GM12878 (cell line): ENCODE measurements around the gene BIVM. TPM values are rescaled to one million over a fixed set of nuclear protein-coding genes. Genes with fewer than 3 reads are reported as not detected.

Experiments
- ATAC-seq: fragments of 200-7000 bp; cut with Tn5 transposase; 3 replicates; pipeline ENCODE4 v1.9.1; 2020; ENCODE audit warnings: mild to moderate bottlenecking, moderate library complexity
- BruUV-seq: library from RNA; stranded (reverse); fragments of 400-500 nt; replicated peaks from 2 replicates; lab custom pipeline; 2021; lab: Mats Ljungman, UMichigan
- CTCF ChIA-PET: fragments of 300-600 bp; sonication (Branson Sonifier 250); formaldehyde crosslinking; extraction: SDS; loops from one replicate; lab custom pipeline; 2021; ENCODE audit warnings: inconsistent platforms; lab: Yijun Ruan, JAX
- POLR2A ChIA-PET: fragments of 350-600 bp; formaldehyde crosslinking; extraction: SDS; loops from one replicate; lab custom pipeline; 2021; ENCODE audit warnings: inconsistent platforms; lab: Charles Lee
- RAD21 ChIA-PET: fragments of 300-600 bp; sonication (Branson Sonifier 250); formaldehyde crosslinking; loops from one replicate; lab custom pipeline; 2023; ENCODE audit warnings: antibody characterized with exemption; ENCODE audit not compliant: unreplicated experiment; lab: Charles Lee
- SMC1A ChIA-PET: fragments of 300-600 bp; sonication (Branson Sonifier 250); formaldehyde crosslinking; loops from one replicate; lab custom pipeline; 2023; ENCODE audit not compliant: unreplicated experiment, uncharacterized antibody; lab: Charles Lee
- DNase-seq: peaks from one replicate; pipeline ENCODE4 v3.0.0-alpha.2; 2011; ENCODE audit warnings: low read depth, low spot score
- FAIRE-seq: peaks from 3 replicates; lab custom pipeline; 2011; peaks lifted over from hg19 to GRCh38; lab: Jason Lieb, UNC
- H2AFZ ChIP-seq: 2 replicates; pipeline ENCODE4 v1.6.0; 2011; ENCODE audit warnings: low read depth, low read length, control low read depth; ENCODE audit not compliant: control insufficient read depth
- H3K27ac ChIP-seq: 2 replicates; pipeline ENCODE4 v1.5.1; 2011; ENCODE audit warnings: control low read depth; ENCODE audit not compliant: control insufficient read depth, insufficient read depth
- H3K27me3 ChIP-seq, 2 experiments: replicated peaks in 1 of 2; 2 replicates each; pipeline versions ENCODE4 v1.6.0 to v1.6.1; 2011; ENCODE audit warnings: low read length in 1 of 2; ENCODE audit not compliant: control insufficient read depth in 2 of 2, insufficient read depth in 2 of 2
- H3K36me3 ChIP-seq, 2 experiments: 2 replicates each; pipeline ENCODE4 v1.5.1; 2011; ENCODE audit warnings: low read length in 1 of 2; ENCODE audit not compliant: control insufficient read depth in 2 of 2, insufficient read depth in 2 of 2
- H3K4me1 ChIP-seq: 2 replicates; pipeline ENCODE4 v1.6.1; 2011; ENCODE audit warnings: mild to moderate bottlenecking, low read length, moderate library complexity, mixed read lengths; ENCODE audit not compliant: control insufficient read depth, insufficient read depth
- H3K4me2 ChIP-seq: 2 replicates; pipeline ENCODE4 v1.6.0; 2011; ENCODE audit warnings: control low read depth; ENCODE audit not compliant: control insufficient read depth, insufficient read depth
- H3K4me3 ChIP-seq: fragments of 200-600 bp; sonication (generic); 2 replicates; pipeline ENCODE4 v1.5.1; 2016
- H3K79me2 ChIP-seq: 2 replicates; pipeline ENCODE4 v1.6.0; 2011; ENCODE audit warnings: low read length; ENCODE audit not compliant: control insufficient read depth, insufficient read depth
- H3K9ac ChIP-seq: 2 replicates; pipeline ENCODE4 v1.8.0; 2011; ENCODE audit warnings: low read length, control low read depth, mixed read lengths; ENCODE audit not compliant: control insufficient read depth, insufficient read depth
- H3K9me3 ChIP-seq: replicated peaks from 3 replicates; pipeline ENCODE4 v1.5.1; 2011; ENCODE audit warnings: mild to moderate bottlenecking, low read length; ENCODE audit not compliant: control insufficient read depth, insufficient read depth
- H4K20me1 ChIP-seq: 2 replicates; pipeline ENCODE4 v1.6.0; 2011; ENCODE audit not compliant: control insufficient read depth, insufficient read depth
- BACH1 ChIP-seq: fragments of 450-650 bp; IDR thresholded peaks from 2 replicates; pipeline ENCODE4 v1.6.1; 2017; ENCODE audit warnings: mild to moderate bottlenecking, borderline replicate concordance
- BHLHE40 ChIP-seq, 2 experiments: fragments of 450-650 bp in 1 of 2; IDR thresholded peaks; 2 replicates each; pipeline ENCODE4 v1.6.1; 2011 to 2017; ENCODE audit warnings: low read depth in 2 of 2, borderline replicate concordance in 1 of 2, improper control_type of control experiment in 1 of 2, low read length in 1 of 2, mild to moderate bottlenecking in 1 of 2
- CBX5 ChIP-seq: sonication (generic); IDR thresholded peaks from 2 replicates; pipeline ENCODE4 v1.6.1; 2016; ENCODE audit warnings: low read depth, moderate library complexity, mild to moderate bottlenecking, inconsistent platforms
- CHD1 ChIP-seq: IDR thresholded peaks from 2 replicates; pipeline ENCODE4 v1.6.1; 2012; ENCODE audit warnings: low read depth, low read length, improper control_type of control experiment
- EZH2 ChIP-seq: IDR thresholded peaks from 2 replicates; pipeline ENCODE4 v1.6.1; 2012; ENCODE audit warnings: low read depth, mild to moderate bottlenecking, control low read depth, inconsistent platforms, low read length, borderline replicate concordance; ENCODE audit not compliant: control insufficient read depth
- FOXM1 ChIP-seq: IDR thresholded peaks from 2 replicates; pipeline ENCODE4 v1.6.1; 2012; ENCODE audit warnings: low read depth, mild to moderate bottlenecking, inconsistent platforms, low read length, moderate library complexity
- GATAD2B ChIP-seq: fragments of 450-650 bp; conservative IDR thresholded peaks from 2 replicates; pipeline ENCODE4 v1.6.1; 2017; ENCODE audit warnings: low read depth, mild to moderate bottlenecking, moderate library complexity
- HCFC1 ChIP-seq: fragments of 150-350 bp; IDR thresholded peaks from 2 replicates; pipeline ENCODE4 v1.6.1; 2014; ENCODE audit warnings: low read length
- NFIC ChIP-seq: IDR thresholded peaks from 2 replicates; pipeline ENCODE4 v1.6.1; 2012; ENCODE audit warnings: low read depth, mild to moderate bottlenecking, inconsistent platforms, low read length, moderate library complexity
- NFXL1 ChIP-seq: fragments of 450-650 bp; IDR thresholded peaks from 2 replicates; pipeline ENCODE4 v1.6.1; 2017; ENCODE audit warnings: antibody characterized with exemption, mild to moderate bottlenecking, borderline replicate concordance
- RAD21 ChIP-seq: IDR thresholded peaks from 2 replicates; pipeline ENCODE4 v1.6.1; 2011; ENCODE audit warnings: mild to moderate bottlenecking, low read depth, low read length, moderate library complexity; ENCODE audit not compliant: insufficient read depth
- SMARCA5 ChIP-seq: fragments of 450-650 bp; IDR thresholded peaks from 2 replicates; pipeline ENCODE4 v1.6.1; 2017; ENCODE audit warnings: mild to moderate bottlenecking
- SUPT20H ChIP-seq: IDR thresholded peaks from 2 replicates; pipeline ENCODE4 v1.6.1; 2011; ENCODE audit warnings: low read depth, mild to moderate bottlenecking, low read length, moderate library complexity, borderline replicate concordance; ENCODE audit not compliant: control insufficient read depth
- ZNF207 ChIP-seq: fragments of 450-650 bp; IDR thresholded peaks from 2 replicates; pipeline ENCODE4 v1.6.1; 2014; ENCODE audit warnings: antibody characterized with exemption, mild to moderate bottlenecking, borderline replicate concordance
- ZNF24 ChIP-seq: fragments of 450-650 bp; IDR thresholded peaks from 2 replicates; pipeline ENCODE4 v1.6.1; 2017; ENCODE audit warnings: antibody characterized with exemption, mild to moderate bottlenecking
- WGBS: methylation state at CpG from one replicate; pipeline ENCODE4 v1.1.6; 2016; ENCODE audit warnings: low lambda C conversion rate; ENCODE audit not compliant: insufficient replicate concordance, insufficient coverage; ENCODE audit errors: missing lambda C conversion rate; 5-methylcytosine and 5-hydroxymethylcytosine counted together
- in situ Hi-C: fragments of 300-500 bp; cut with MboI; formaldehyde crosslinking; loops from 9 replicates; pipeline ENCODE4 v1.14.3; 2018; ENCODE audit warnings: mixed read lengths
- intact Hi-C: fragments of 100-400 bp; cut with micrococcal nuclease; formaldehyde crosslinking; loops from one replicate; pipeline ENCODE4 v1.14.2; 2022; ENCODE audit not compliant: unreplicated experiment
- polyA plus RNA-seq, 11 experiments: library from polyadenylated mRNA; depleted of rRNA in 4 of 11; unstranded in 6 of 11; stranded (reverse) in 5 of 11; fragments of >200 nt; fragmentation: Nextera tagmentation in 4 of 11; fragmentation: Illumina TruSeq in 1 of 11; extraction: Ambion mirVana in 4 of 11; extraction: Trizol in 1 of 11; gene quantifications; 1 replicate in 1 of 11; 2 replicates in 10 of 11; pipeline versions ENCODE4 v1.2.1 to v1.2.3, GENCODE V29; 2011 to 2016; ENCODE audit warnings: inconsistent platforms in 2 of 11, missing spikeins in 2 of 11, low read depth in 1 of 11
- total RNA-seq, 4 experiments: library from RNA; depleted of rRNA in 3 of 4; stranded (reverse); fragments of >200 nt in 3 of 4; fragmentation: Illumina TruSeq in 1 of 4; extraction: Trizol in 1 of 4; gene quantifications; 2 replicates each; pipeline versions ENCODE4 v1.2.1 to v1.2.3, GENCODE V29; 2013 to 2021
- TF ChIP-seq, protein P1 (sequence below): fragments of 450-650 bp; IDR thresholded peaks from 2 replicates; pipeline ENCODE4 v1.6.1; 2017; ENCODE audit warnings: low read depth, mild to moderate bottlenecking, moderate library complexity

BIVM gene
- total and polyA plus RNA-seq, 10 of the 15 experiments (the other 5 are each of a cell fraction or from before 2014, with no cell fraction given), result 3.4 to 20.1 (median 14.1) TPM

DNA sequence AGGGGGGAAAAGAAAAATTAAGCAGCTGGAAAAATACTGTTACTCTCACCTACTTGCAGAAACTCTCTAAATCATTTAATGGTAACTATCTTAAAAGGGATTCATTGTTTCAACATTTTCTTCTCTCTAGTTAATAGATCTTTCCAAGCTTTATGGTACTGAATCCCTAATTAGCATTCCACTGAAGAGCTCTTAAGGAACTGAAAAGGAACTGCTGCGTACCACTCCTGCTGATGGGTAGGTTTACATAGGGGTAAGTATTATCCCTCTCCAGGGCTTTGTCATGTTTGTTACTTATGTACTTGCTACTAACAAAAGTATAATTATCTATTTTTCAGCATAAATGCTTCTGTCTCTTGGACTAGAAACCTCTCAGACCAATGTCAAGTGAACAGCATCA, 37.8 kb upstream of the BIVM start (continued):
- TF ChIP-seq CBX5, result no peak
- TF ChIP-seq GATAD2B, result no peak
- no peak for TF ChIP-seq ZNF24

DNA sequence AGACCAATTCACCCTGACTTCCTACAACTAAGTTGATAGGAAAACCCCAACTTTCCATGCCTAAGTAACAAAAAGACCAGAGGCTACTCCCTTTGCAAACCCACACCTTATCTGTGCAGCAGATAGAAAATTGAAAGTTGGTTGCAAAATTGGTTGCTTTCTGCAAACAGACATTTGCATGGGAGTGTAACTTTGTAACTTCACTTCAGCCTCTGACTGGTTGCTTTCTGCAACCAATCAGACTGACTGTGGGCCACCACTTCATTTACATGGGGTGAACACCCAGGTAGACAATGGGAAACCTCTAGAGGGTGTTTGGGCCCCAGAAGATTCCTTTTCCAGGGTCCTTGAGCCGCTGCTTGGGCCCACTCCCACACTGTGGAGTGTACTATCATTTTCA, 35.2 kb upstream of the BIVM start:
- no TSS peak for BruUV-seq
- CTCF ChIA-PET, result no interaction called here
- 0% methylated on average over 1 of the region's 1 CpG for WGBS

More for the DNA sequence above, 35.2 kb upstream of the BIVM start:
- no peak overlapping the region for H2AFZ ChIP-seq
- ChIA-PET SMC1A (no interaction called here), RAD21 (no interaction called here), POLR2A (no interaction called here)
- H4K20me1 ChIP-seq, result no peaks in the 10 kb centered on the region
- FAIRE-seq, result no peak
- no peaks in the 10 kb centered on the region for H3K79me2 ChIP-seq
- no peaks in the 10 kb centered on the region for H3K36me3 ChIP-seq
- H3K9me3 ChIP-seq, result no peaks in the 10 kb centered on the region
- no peak for TF ChIP-seq SUPT20H
- TF ChIP-seq SMARCA5, result no peak
- no peak for TF ChIP-seq CHD1
- no peak for TF ChIP-seq BHLHE40 (IDR thresholded peaks at IDR 0.05; ENCODE audit: borderline replicate concordance in 1 of 2, low read depth in 2 of 2, low read length in 1 of 2)
- TF ChIP-seq HCFC1, result no peak
- TF ChIP-seq EZH2, result no peak
- TF ChIP-seq BACH1, result no peak
- TF ChIP-seq NFXL1, result no peak
- TF ChIP-seq FOXM1, result no peak
- TF ChIP-seq RAD21, result no peak
- TF ChIP-seq, protein P1, sequence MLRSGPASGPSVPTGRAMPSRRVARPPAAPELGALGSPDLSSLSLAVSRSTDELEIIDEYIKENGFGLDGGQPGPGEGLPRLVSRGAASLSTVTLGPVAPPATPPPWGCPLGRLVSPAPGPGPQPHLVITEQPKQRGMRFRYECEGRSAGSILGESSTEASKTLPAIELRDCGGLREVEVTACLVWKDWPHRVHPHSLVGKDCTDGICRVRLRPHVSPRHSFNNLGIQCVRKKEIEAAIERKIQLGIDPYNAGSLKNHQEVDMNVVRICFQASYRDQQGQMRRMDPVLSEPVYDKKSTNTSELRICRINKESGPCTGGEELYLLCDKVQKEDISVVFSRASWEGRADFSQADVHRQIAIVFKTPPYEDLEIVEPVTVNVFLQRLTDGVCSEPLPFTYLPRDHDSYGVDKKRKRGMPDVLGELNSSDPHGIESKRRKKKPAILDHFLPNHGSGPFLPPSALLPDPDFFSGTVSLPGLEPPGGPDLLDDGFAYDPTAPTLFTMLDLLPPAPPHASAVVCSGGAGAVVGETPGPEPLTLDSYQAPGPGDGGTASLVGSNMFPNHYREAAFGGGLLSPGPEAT, result no peak
- no peak for TF ChIP-seq NFIC
- no peak for TF ChIP-seq ZNF207
- no peak overlapping the region for H3K4me3 ChIP-seq
- H3K9ac ChIP-seq, result no peak overlapping the region
- in situ Hi-C loops, result no loop called here
- no peaks in the 10 kb centered on the region for H3K4me1 ChIP-seq
- no peak for ATAC-seq
- H3K4me2 ChIP-seq, result no peak overlapping the region
- H3K27me3 ChIP-seq, result no peaks in the 10 kb centered on the region
- intact Hi-C loops, result no loop called here
- H3K27ac ChIP-seq, result no peak overlapping the region
- no peak for DNase-seq
